Activated CD4-positive, alpha-beta T cell treated with anti-CD3 and anti-CD28 coated beads, Interleukin-10, Interleukin-2, amounts not matched to agents 100 ng/mL and 50 ng/mL, durations not matched to agents 16 hours and 8 hours (primary cell): ENCODE measurements around the gene PRKX.
A peak's percentile ranks its signal among the peaks of the same experiment; 100 is the strongest.
"Not testable (repeated sequence)": the region's sequence is repeated elsewhere in the genome, so short reads cannot be mapped to it uniquely, and the experiment has no call there.

ENCODE experiments used
- DNase-seq: peaks from one replicate; pipeline ENCODE4 v3.0.0-alpha.2; 2020

PRKX gene

GRCh38 chrX:3707673-3708274 is 5.7 kb downstream of the PRKX start:
- DNase-seq: peak; percentile 25

- no peak for DNase-seq
Observed at GRCh38 chrX:3706481-3706880, 7.0 kb downstream of the PRKX start.

GRCh38 chrX:3703251-3703650 is 10.2 kb downstream of the PRKX start:
- not testable (repeated sequence) for DNase-seq

DNA sequence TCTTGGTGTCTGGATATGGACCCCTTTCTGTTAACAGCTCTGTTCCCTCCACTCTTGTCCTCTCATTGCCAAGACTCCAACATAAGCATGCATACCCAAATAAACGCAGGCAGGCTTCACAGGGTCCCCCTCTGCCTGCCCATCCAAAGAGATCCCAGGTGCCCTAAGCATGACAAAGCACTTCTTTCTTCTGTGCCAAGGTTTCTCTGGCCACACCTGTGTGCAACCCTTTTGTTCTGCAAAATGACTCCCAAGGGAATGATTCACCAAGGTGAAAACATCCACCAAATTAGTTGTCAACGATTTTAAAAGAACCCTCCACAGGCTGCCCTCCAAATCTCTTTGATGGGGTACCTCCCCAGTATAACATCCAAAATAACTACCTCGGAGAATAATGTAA is 11.4 kb downstream of the PRKX start:
- not testable (repeated sequence) for DNase-seq

GRCh38 chrX:3701445-3701928 is 12.0 kb downstream of the PRKX start:
- not testable (repeated sequence) for DNase-seq

GRCh38 chrX:3699821-3700381 is 13.5 kb downstream of the PRKX start:
- DNase-seq: peak; percentile 32

GRCh38 chrX:3697701-3698279 is 15.7 kb downstream of the PRKX start:
- no peak for DNase-seq

DNA sequence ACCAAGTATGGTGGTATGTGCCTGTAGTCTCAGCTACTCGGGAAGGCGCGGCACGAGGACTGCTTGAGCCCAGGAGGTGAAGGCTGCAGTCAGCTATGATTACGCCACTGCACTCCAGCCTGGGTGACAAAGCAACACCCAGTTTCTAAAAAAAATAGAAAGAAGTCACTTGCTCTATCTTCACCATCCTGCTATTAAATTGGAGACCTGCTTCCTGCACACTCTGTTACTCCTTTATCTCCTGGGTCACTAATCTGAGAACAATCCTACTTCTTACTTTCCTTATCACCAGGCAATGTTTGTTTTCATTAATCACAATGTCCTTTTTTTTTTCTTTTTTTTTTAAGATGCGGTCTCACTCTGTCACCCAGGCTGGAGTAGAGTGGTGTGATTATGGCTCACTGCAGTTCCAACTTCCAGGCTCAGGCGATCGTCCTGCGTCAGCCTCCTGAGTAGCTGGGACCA is 16.2 kb downstream of the PRKX start:
- DNase-seq: no peak

DNA sequence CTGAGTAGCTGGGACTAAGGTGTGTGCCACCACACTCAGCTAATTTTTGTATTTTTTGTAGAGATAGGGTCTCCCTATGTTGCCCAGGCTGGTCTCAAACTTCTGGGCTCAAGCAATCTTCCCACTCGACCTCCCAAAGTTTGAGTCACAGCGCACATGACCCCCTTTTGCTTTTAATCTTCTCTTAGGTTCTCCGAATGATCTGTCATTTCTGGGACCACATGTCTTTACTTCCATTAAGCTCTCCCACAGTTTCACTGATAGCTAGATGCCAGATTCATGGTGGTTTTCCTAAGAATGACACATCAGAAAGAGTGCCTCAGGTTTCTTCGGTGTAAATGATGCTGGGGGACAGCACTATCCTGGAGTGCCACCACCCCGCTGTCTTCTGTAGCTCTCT is 17.9 kb downstream of the PRKX start:
- DNase-seq: no peak

DNA sequence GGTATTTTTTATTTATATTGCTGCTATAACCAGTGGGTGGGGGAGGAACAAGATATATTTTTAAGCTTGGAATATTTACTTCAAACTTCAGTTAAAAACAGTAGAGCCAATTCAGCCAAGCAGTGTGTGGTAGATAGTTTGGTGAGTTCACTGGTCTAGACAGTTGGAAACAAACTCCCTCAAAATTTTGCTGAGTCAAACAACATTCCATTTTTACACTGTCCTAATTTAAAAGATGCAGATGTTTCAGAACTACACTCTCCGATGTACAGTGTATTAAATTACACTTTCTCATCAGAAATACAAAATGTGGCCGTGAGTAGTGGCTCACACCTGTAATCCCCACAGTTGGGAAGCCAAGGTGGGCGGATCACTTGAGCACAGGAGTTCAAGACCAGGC is 23.3 kb downstream of the PRKX start:
- DNase-seq: no peak

DNA sequence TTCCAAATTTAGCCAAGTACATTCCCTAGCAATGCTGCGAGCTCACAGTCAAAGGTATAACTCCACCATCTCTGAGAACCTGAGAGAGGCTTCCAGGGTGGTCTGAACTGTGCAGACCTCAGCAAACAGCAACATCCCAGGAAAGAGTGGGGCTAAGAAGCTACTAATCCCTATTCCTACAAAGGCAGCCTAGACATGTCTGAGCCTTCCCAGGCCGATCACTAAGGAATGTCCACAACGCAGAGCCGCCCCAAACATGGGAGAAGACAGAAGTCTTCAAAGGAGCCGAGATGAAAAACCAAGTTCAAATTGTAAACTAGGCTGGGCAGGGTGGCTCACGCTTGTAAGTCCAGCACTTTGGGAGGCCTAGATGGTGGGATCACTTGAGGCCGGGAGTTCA is 30.2 kb downstream of the PRKX start:
- DNase-seq: not testable (repeated sequence)

DNA sequence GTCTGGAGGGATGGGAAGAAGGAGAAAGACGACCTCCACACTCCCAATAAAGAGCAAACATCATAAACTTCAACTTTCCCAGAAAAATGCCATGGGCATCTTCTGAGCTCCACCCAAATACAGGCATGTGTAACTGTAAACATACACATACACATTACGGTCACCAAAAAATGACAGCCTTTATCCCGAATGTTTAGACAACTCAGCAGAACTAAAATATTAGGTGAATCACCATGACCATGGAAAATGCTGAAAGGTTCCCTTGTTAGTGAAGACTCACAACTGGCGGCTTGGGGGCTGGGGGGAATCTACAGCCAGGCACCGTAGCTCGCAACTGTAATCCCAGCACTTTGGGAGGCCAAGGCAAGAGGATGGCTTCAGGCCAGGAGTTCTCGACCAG is 33.0 kb downstream of the PRKX start:
- DNase-seq: no peak

- DNase-seq: no peak
Observed at GRCh38 chrX:3679669-3680068, 33.8 kb downstream of the PRKX start.

- DNase-seq: no peak
Observed at GRCh38 chrX:3678328-3678727, 35.1 kb downstream of the PRKX start.

DNA sequence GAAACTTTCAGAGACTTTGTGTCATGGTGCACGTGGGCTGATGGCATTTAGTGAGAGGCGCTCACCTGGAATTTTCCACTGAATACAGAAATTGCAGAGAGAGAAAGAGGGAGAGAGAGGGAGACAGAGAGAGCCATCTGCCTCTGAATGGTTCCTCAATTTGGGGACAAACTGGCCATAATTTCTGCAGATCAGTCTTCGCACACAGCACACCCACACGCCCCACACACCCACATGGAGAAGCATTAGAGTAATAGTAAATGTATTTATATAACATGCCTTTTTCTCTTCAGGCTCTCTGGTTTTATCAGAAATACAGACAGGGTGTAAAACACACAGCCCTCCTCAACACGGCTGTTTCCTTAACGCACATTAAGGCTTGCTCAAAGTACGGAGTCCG is 38.6 kb downstream of the PRKX start:
- DNase-seq: no peak

GRCh38 chrX:3669841-3670475 is 43.5 kb downstream of the PRKX start:
- no peak for DNase-seq

- no peak for DNase-seq
Observed at GRCh38 chrX:3666975-3667374, 46.5 kb downstream of the PRKX start.

DNA sequence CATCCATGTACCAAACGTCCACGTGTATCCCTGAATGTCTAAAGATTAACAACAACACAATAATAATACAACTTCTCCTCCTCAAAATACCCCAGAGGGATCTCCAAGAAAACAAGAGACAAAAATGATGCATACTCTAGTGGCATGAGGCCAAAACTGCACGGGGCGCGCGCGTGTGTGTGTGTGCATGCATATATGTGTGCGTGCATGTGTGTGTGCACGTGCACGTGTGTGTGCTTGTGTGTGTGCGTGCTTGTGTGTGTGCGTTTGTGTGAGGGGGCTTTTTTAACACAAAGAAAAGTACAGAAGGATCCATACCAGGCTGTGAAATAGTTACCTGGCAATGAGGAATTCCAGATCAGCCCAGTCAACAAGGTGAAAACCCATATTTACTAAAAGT is 48.5 kb downstream of the PRKX start:
- DNase-seq: no peak

- DNase-seq: not testable (repeated sequence)
Observed at GRCh38 chrX:3663576-3664250, 49.7 kb downstream of the PRKX start.

- no peak for DNase-seq
Observed at GRCh38 chrX:3659761-3660160, 53.7 kb downstream of the PRKX start.

DNA sequence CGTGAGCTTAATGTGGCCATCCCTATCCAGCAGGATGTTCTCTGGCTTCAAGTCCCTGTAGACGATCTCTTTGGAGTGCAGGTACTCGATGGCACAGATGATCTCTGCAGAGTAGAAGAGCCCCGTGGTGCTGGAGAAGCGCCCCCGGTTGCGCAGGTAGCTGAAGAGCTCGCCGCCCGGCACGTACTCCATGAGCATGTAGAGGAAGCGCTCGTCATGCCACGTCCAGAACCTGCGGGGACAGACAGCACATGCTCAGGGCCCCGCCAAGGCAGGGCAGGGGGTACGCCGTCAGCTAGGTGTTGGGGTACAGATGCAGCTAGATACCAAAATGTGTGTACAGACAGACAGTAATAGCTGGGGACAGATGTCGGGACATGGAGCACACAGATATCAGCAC is 58.3 kb downstream of the PRKX start:
- DNase-seq: no peak

DNA sequence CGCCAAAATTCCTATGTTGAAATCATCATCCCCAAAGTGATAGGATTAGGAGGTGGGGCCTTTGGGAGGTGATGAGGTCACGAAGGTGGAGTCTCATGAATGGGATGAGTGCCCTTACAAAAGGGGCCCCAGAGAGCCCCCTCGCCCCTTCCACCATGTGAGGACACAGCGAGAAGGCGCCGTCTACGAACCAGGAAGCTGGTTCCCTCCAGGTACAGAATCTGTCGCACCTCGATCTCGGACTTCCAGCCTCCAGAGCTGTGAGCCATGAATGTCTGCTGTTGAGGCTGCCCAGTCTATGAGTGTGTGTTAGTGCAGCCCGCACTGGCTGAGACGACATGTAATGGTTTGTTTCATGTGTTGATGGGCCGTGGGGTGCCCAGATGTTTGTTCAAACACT is 60.3 kb downstream of the PRKX start:
- no peak for DNase-seq

DNA sequence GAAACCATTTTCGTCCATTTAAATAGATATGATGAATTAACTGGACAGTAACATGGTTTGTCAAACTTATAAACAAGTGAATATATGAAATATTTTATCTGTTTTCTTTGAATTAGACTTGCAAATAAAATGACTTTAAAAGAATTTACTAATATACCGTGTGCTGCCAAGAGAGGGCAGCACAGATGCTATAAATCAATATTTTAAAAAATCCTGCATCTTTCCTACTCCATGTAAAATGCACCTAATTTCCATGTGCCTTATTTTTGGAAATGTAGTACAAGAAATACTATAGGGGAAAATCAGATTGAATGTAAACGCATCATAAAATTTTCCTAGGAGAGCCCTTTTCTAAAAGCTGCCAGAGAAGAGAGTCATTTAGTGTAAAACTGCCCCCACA is 62.2 kb downstream of the PRKX start:
- DNase-seq: peak; percentile 14

- DNase-seq: no peak
Observed at GRCh38 chrX:3648084-3648483, 65.4 kb downstream of the PRKX start.
